Activated CD8-positive, alpha-beta T cell treated with anti-CD3 and anti-CD28 coated beads for 36 hours (primary cell): ENCODE data around the gene FAM149A. TPM values are rescaled to one million over a fixed set of nuclear protein-coding genes. Genes with fewer than 3 reads are reported as not detected.

Experiments used
- ATAC-seq: fragments of 200-7000 bp; cut with Tn5 transposase; one replicate; pipeline ENCODE4 v1.10.0; 2021; ENCODE audit warnings: mild to moderate bottlenecking, moderate library complexity
- CTCF ChIA-PET: fragments of 350-600 bp; sonication (Branson Sonifier 250); formaldehyde crosslinking; loops from one replicate; lab custom pipeline; 2021; ENCODE audit warnings: antibody characterized with exemption; lab: Charles Lee
- POLR2A ChIA-PET: fragments of 350-600 bp; sonication (Branson Sonifier 250); formaldehyde crosslinking; loops from one replicate; lab custom pipeline; 2021; ENCODE audit warnings: antibody characterized with exemption; lab: Charles Lee
- DNase-seq: peaks from one replicate; pipeline ENCODE4 v3.0.0-alpha.2; 2020
- H3K27ac Mint-ChIP-seq: one replicate; pipeline ENCODE4 v1.8.0; 2021; ENCODE audit warnings: mild to moderate bottlenecking, mixed read lengths
- H3K27me3 Mint-ChIP-seq: one replicate; pipeline ENCODE4 v1.8.0; 2021; ENCODE audit warnings: mixed read lengths
- H3K36me3 Mint-ChIP-seq: one replicate; pipeline ENCODE4 v1.8.0; 2021; ENCODE audit warnings: low read depth, mixed read lengths
- H3K4me1 Mint-ChIP-seq: one replicate; pipeline ENCODE4 v1.8.0; 2021; ENCODE audit warnings: low read depth, mixed read lengths
- H3K4me3 Mint-ChIP-seq: one replicate; pipeline ENCODE4 v1.8.0; 2021; ENCODE audit warnings: mild to moderate bottlenecking, moderate library complexity, mixed read lengths
- H3K9me3 Mint-ChIP-seq: one replicate; pipeline ENCODE4 v1.8.0; 2021; ENCODE audit warnings: mixed read lengths
- intact Hi-C: fragments of 100-400 bp; cut with micrococcal nuclease; formaldehyde crosslinking; loops from one replicate; pipeline ENCODE4 v1.10.0; 2022
- total RNA-seq, 2 experiments: library from RNA; stranded (reverse); gene quantifications; one replicate each; pipeline ENCODE4 v1.2.3, GENCODE V29; 2021
- TF ChIP-seq, protein P1 (sequence below): fragments of 200-600 bp; IDR thresholded peaks from one replicate; pipeline ENCODE4 v1.8.0; 2022; ENCODE audit warnings: antibody characterized with exemption, mild to moderate bottlenecking

The FAM149A gene
- under 1 TPM; 0.38 to 0.52 TPM for total RNA-seq

DNA sequence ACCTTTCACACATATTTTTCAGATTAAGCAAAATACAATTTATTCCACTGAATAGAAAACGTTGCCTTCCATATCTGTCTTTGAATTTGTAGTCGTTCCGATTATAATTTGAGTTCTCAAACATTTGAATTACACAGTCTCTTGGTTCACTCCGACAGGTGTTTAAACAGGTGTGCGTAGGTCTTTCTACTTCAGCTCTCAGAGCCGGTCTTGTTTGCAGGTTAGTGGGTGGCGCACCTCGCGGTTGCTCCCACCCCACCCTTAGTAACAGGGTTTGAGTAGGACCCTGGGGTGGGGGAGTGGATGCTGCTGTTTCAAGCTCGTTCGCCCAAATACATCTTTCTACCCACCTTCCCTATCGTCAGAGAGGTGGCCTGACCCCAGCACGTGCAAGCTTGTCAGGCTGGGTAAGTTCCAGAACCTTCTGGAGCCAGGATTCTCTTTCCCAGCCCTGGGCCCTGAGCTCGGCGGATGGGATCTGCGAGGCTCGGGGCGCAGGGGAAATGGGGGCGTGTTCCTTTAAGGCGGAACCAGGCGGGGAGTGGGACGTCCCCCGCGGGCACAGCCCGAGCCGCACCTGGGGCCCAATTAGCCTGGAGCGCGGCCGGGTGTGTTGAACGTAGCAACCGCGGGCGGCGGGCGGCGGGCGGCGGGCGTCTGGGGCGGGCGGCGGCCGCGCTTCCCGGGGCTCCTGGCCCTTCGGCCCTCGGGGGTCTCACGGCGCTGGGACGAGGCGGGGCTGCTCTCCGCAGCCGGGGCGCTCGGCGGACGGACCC is at the start of gene FAM149A:
Gene FAM149A (plus strand): TSS at position 591 of the 776 bp plus-strand sequence.
- intact Hi-C loops, result no loop called here
- no peak within 1 kb of the TSS for H3K27ac Mint-ChIP-seq
- no peaks in the 10 kb centered on the region for H3K36me3 Mint-ChIP-seq
- H3K9me3 Mint-ChIP-seq, result no peaks in the 10 kb centered on the region
- DNase-seq, result peak; percentile 71
- peaks cover 41% of the 10 kb centered on the region for H3K27me3 Mint-ChIP-seq
- TF ChIP-seq, protein P1, sequence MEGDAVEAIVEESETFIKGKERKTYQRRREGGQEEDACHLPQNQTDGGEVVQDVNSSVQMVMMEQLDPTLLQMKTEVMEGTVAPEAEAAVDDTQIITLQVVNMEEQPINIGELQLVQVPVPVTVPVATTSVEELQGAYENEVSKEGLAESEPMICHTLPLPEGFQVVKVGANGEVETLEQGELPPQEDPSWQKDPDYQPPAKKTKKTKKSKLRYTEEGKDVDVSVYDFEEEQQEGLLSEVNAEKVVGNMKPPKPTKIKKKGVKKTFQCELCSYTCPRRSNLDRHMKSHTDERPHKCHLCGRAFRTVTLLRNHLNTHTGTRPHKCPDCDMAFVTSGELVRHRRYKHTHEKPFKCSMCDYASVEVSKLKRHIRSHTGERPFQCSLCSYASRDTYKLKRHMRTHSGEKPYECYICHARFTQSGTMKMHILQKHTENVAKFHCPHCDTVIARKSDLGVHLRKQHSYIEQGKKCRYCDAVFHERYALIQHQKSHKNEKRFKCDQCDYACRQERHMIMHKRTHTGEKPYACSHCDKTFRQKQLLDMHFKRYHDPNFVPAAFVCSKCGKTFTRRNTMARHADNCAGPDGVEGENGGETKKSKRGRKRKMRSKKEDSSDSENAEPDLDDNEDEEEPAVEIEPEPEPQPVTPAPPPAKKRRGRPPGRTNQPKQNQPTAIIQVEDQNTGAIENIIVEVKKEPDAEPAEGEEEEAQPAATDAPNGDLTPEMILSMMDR, result no peak
- H3K4me3 Mint-ChIP-seq, result peak within 1 kb of the TSS; percentile 71
- CTCF ChIA-PET, result interaction anchor here (0.7 to 1.3 kb wide), 2 partner anchors 10 to 37 kb away, joined by 3 to 4 read pairs; no protein-coding TSS in a partner anchor
- ATAC-seq, result peak; percentile 96
- H3K4me1 Mint-ChIP-seq, result peaks cover 8% of the 10 kb centered on the region
- POLR2A ChIA-PET, result no interaction called here

DNA sequence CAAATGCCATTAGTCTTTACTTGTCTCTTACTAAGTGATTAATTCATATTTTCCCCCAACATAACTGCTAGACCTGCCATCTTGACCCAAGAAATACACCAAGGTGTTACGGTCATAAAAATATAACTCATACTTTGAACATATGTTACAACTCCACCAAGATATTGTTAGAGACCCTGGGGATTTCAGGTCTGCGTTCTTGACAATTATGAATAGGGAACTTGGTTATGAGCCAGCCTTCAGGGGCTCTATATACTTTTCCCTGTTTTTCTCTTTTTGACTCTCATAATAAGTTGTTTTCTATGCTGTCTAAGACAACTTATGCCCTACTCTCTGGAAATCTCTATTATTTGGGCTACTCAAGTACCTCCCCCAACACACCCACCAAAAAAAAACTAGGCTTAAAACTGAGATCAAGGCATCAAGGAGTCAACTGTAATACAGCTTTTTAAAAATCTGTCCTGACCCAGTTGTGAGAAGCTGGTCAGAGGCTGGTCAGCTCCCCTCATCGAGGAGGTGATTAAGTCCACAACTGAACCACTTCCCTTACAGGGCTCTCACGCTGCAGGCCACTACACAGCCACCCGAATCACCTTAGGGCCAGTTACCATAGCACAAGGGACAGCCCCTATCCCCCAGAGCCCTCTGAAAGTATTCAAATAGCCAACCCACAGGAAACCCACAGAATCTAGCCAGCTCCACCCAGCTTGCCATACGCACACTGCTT is 46.1 kb upstream of the FAM149A start:
- Mint-ChIP-seq H3K4me3 (no peak overlapping the region), H3K4me1 (peaks cover 6% of the 10 kb centered on the region), H3K9me3 (peaks cover 4% of the 10 kb centered on the region), H3K27ac (no peak overlapping the region), H3K27me3 (peaks cover 18% of the 10 kb centered on the region), H3K36me3 (no peaks in the 10 kb centered on the region)
- ChIA-PET POLR2A (no interaction called here), CTCF (no interaction called here)
- intact Hi-C loops, result no loop called here
- ATAC-seq, result peak; percentile 61
- TF ChIP-seq, protein P1, result no peak
- DNase-seq, result peak; percentile 19

DNA sequence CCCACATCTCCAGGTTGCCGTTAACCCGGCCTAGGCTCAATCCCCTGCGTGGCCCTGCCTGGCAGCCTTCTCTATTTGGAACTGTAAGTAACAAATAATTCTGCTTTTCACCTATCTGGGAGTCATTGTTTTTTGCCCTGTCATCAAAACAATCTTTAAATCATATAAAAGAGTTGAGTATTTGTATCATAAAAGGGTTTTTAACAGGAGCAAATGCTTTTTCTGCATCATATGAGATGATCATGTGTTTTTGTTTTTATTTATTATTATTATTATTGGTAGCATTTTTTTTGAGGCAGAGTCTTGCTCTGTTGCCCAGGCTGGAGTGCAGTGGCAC is 45.6 kb upstream of the FAM149A start:
- ChIA-PET CTCF (no interaction called here), POLR2A (no interaction called here)
- H3K4me1 Mint-ChIP-seq, result peaks cover 6% of the 10 kb centered on the region
- H3K27me3 Mint-ChIP-seq, result peaks cover 18% of the 10 kb centered on the region
- intact Hi-C loops, result no loop called here
- ATAC-seq (no peak), DNase-seq (no peak)
- TF ChIP-seq, protein P1, result no peak
- no peaks in the 10 kb centered on the region for H3K36me3 Mint-ChIP-seq
- no peak overlapping the region for H3K27ac Mint-ChIP-seq
- no peak overlapping the region for H3K4me3 Mint-ChIP-seq
- H3K9me3 Mint-ChIP-seq, result peaks cover 4% of the 10 kb centered on the region

DNA sequence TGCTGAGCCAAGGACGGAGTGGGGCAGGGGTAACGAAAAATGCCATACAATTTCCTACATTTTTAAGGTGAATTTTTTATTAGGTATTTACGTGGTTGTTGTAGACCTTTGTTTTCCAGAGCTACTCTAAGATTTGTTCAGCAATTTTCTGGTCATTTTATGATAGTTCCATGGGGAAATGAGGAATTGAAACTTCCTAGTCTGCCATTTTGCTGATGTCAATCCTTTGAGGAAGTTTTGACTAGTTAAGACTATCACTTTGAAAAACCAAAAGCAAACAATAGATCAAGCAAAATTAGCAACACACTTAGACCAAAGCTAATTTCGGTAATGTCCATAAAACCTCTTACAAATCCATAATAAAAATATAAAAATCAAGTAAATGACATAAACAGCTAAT is 42.6 kb upstream of the FAM149A start:
- Mint-ChIP-seq H3K36me3 (no peaks in the 10 kb centered on the region), H3K9me3 (peaks cover 4% of the 10 kb centered on the region), H3K4me1 (peaks cover 6% of the 10 kb centered on the region), H3K27me3 (peaks cover 20% of the 10 kb centered on the region), H3K4me3 (no peak overlapping the region), H3K27ac (no peak overlapping the region)
- intact Hi-C loops, result no loop called here
- TF ChIP-seq, protein P1, result no peak
- DNase-seq (no peak), ATAC-seq (no peak)
- ChIA-PET CTCF (interaction anchor here (1.6 kb wide), 1 partner anchor 76 kb away, joined by 5 read pairs; no protein-coding TSS in a partner anchor), POLR2A (no interaction called here)
